NCI-H345 treated with DMSO at 0.1 percent for 48 hours (cell line): Measurements from ENCODE around the gene TCOF1.

Experiments
- DNase-seq: peaks from one replicate; lab custom pipeline; 2025; ENCODE audit not compliant: unreplicated experiment; lab: John Stamatoyannopoulos, UW

The TCOF1 gene

GRCh38 chr5:150322202-150322601, 35.3 kb upstream of the TCOF1 start:
- DNase-seq: no peak

- no peak for DNase-seq
Measured at GRCh38 chr5:150323092-150323491, 34.4 kb upstream of the TCOF1 start.

GRCh38 chr5:150323819-150324218, 33.7 kb upstream of the TCOF1 start:
- DNase-seq: no peak

- no peak for DNase-seq
Measured at GRCh38 chr5:150325426-150325825, 32.1 kb upstream of the TCOF1 start.

GRCh38 chr5:150326707-150327106, 30.8 kb upstream of the TCOF1 start:
- DNase-seq: no peak

- DNase-seq: no peak
Measured at GRCh38 chr5:150327139-150327538, 30.4 kb upstream of the TCOF1 start.

- no peak for DNase-seq
Measured at GRCh38 chr5:150328515-150328914, 29.0 kb upstream of the TCOF1 start.

GRCh38 chr5:150329038-150329437, 28.5 kb upstream of the TCOF1 start:
- no peak for DNase-seq

- DNase-seq: no peak
Measured at GRCh38 chr5:150329881-150330876, 27.3 kb upstream of the TCOF1 start.

- no peak for DNase-seq
Measured at GRCh38 chr5:150333400-150333799, 24.1 kb upstream of the TCOF1 start.

GRCh38 chr5:150335778-150336177, 21.7 kb upstream of the TCOF1 start:
- no peak for DNase-seq

- DNase-seq: no peak
Measured at GRCh38 chr5:150338546-150338945, 19.0 kb upstream of the TCOF1 start.

GRCh38 chr5:150339165-150339564, 18.3 kb upstream of the TCOF1 start:
- no peak for DNase-seq

GRCh38 chr5:150339841-150340240, 17.7 kb upstream of the TCOF1 start:
- no peak for DNase-seq

- DNase-seq: no peak
Measured at GRCh38 chr5:150340614-150341255, 16.8 kb upstream of the TCOF1 start.

GRCh38 chr5:150341331-150341730, 16.2 kb upstream of the TCOF1 start:
- no peak for DNase-seq

GRCh38 chr5:150341989-150342388, 15.5 kb upstream of the TCOF1 start:
- no peak for DNase-seq

- no peak for DNase-seq
Measured at GRCh38 chr5:150342583-150342982, 14.9 kb upstream of the TCOF1 start.

- no peak for DNase-seq
Measured at GRCh38 chr5:150343994-150344631, 13.4 kb upstream of the TCOF1 start.

GRCh38 chr5:150345716-150346115, 11.8 kb upstream of the TCOF1 start:
- no peak for DNase-seq

- DNase-seq: no peak
Measured at GRCh38 chr5:150346592-150346991, 10.9 kb upstream of the TCOF1 start.

- DNase-seq: no peak
Measured at GRCh38 chr5:150347003-150347402, 10.5 kb upstream of the TCOF1 start.
